ENCODE measurements around the gene LINC00305.

GRCh38 chr18:64111950-64112349 lies 36.9 kb downstream of the LINC00305 start:
- TF ChIP-seq CTCF (IDR thresholded peaks at IDR 0.05), result no peak
- TF ChIP-seq POLR2A (IDR thresholded peaks at IDR 0.05), result no peak
